GM06990 (cell line): Measurements from ENCODE around the gene TBC1D4.

Source experiments
- DNase-seq: peaks from one replicate; pipeline ENCODE4 v3.0.0-alpha.2; 2011; ENCODE audit not compliant: insufficient read length; ENCODE audit errors: extremely low read depth
- H3K27me3 ChIP-seq: replicated peaks from 2 replicates; pipeline ENCODE4 v1.6.0; 2011; ENCODE audit warnings: low read length; ENCODE audit not compliant: control insufficient read depth, insufficient read depth
- H3K36me3 ChIP-seq: 2 replicates; pipeline ENCODE4 v1.5.1; 2011; ENCODE audit warnings: low read length; ENCODE audit not compliant: control insufficient read depth, insufficient read depth
- H3K4me3 ChIP-seq: replicated peaks from 2 replicates; pipeline ENCODE4 v1.5.1; 2011; ENCODE audit warnings: low read depth, mild to moderate bottlenecking, control low read depth, low read length
- TF ChIP-seq, protein P1 (sequence below): IDR thresholded peaks from 2 replicates; pipeline ENCODE4 v1.5.1; 2011; ENCODE audit warnings: low read length, control low read depth, mild to moderate bottlenecking, inconsistent platforms; ENCODE audit not compliant: insufficient read depth, poor library complexity, severe bottlenecking

Gene TBC1D4

DNA sequence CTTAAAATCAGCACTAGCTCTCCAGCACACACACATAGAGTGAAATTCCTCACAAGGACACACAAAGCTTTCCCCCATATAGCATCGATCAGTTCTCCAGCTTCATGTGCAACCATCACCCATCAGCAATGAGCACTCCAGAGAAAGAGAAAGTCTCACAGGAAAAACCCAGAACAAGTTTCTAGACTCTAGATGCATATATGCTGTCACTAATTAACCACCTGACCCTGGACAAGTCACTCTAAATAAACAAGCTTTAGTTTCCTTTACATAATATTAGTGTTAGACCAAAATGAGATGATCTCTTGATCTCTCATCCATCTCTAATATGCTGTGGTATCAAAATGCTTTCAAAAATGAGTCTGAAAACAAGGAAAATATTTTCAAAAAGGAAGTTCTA, 81.2 kb downstream of the TBC1D4 start:
- no peak for DNase-seq
- no peaks in the 10 kb centered on the region for H3K27me3 ChIP-seq
- TF ChIP-seq, protein P1, sequence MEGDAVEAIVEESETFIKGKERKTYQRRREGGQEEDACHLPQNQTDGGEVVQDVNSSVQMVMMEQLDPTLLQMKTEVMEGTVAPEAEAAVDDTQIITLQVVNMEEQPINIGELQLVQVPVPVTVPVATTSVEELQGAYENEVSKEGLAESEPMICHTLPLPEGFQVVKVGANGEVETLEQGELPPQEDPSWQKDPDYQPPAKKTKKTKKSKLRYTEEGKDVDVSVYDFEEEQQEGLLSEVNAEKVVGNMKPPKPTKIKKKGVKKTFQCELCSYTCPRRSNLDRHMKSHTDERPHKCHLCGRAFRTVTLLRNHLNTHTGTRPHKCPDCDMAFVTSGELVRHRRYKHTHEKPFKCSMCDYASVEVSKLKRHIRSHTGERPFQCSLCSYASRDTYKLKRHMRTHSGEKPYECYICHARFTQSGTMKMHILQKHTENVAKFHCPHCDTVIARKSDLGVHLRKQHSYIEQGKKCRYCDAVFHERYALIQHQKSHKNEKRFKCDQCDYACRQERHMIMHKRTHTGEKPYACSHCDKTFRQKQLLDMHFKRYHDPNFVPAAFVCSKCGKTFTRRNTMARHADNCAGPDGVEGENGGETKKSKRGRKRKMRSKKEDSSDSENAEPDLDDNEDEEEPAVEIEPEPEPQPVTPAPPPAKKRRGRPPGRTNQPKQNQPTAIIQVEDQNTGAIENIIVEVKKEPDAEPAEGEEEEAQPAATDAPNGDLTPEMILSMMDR: no peak
- no peak overlapping the region for H3K4me3 ChIP-seq
- H3K36me3 ChIP-seq: no peaks in the 10 kb centered on the region

DNA sequence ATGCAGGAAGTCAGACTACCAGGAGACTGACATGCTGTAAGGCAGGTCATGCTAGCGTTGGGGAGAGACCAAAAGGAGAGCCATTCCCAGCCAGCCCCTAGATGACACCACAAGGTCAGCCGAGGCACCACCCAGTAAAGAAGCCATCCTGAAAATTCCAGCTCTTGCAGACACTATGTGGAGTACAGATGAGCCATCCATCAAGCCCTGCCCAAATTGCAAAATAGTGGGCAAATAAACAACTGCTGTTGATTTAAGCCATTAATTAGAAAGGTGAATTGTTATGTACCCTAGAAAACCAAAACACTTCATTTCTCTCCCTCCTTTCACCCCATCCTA, 82.1 kb downstream of the TBC1D4 start:
- Histone ChIP-seq H3K27me3 (no peaks in the 10 kb centered on the region), H3K36me3 (no peaks in the 10 kb centered on the region), H3K4me3 (no peak overlapping the region)
- no peak for DNase-seq
- TF ChIP-seq, protein P1: no peak

DNA sequence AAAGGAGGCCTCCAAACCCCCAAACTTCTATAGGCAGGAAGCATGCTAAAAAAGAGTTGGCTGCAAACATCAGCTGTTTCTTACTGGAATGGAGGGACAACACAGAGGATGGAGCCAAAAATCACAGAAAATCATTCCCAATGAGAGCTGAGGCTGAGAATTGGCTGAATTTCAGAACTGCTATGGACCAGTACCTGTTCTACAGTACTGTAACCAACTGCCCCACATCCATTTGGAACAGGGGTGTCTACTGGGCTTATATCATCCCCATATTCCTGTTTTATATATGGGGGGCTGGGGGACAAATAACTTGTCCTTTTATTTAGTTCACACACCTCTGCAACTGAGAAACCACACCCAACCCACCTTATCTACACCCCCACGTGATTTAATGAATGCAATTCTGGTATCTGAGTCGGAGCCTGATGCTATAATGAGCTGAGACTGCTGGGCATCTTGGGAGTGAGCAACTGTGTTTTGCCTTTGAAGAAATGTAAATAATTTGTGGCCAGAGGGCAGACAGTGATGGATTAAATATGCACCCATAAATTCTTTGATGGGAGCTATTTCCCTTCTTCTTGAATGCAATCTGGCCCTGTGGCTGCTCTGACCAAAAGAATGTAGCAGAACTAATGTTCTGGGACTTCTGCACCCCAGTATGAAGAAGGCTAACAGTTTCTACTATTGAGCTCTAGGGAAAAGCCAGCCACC, 82.6 kb downstream of the TBC1D4 start:
- H3K27me3 ChIP-seq: no peaks in the 10 kb centered on the region
- no peak for DNase-seq
- no peak overlapping the region for H3K4me3 ChIP-seq
- TF ChIP-seq, protein P1: no peak
- H3K36me3 ChIP-seq: no peaks in the 10 kb centered on the region

DNA sequence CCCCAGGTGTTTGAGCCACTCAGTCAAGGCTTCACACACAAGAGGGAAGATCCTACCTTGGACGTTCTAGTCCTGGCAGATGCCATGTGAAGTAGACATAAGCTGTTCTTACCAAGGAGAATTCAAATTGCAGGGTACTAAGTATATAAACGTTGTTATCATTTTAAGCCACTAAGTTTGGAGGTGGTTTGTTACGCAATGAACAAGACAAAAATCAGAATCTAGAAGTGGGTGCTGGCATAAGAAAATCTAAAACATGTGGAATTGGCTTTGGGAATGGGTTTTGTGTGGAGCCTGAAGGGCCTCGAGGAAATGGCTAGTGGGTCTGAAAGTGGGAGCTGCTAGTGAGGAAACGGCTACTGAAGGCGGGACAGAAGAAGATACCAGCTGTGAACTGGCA, 83.9 kb downstream of the TBC1D4 start:
- TF ChIP-seq, protein P1: no peak
- no peak overlapping the region for H3K4me3 ChIP-seq
- no peaks in the 10 kb centered on the region for H3K36me3 ChIP-seq
- no peaks in the 10 kb centered on the region for H3K27me3 ChIP-seq
- DNase-seq: no peak

DNA sequence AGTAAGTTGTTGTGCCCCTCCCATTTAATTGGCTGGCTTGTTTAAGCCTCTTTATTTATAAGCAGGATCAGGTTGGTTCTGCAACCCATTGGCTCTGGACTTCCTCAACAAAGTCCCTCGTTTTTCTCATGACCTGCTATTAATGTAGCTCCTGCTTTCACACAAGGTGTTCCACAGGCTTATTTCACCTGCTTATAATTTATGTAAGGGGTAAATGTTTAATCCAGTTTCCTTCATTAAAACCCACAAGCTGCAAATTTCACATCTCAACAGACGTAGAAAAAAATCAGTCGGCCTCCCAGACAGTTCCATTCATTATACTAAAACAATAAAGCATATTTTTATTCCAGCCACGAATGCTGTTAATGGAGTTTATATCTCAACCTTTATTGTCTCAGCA, 86.1 kb downstream of the TBC1D4 start:
- Histone ChIP-seq H3K27me3 (no peaks in the 10 kb centered on the region), H3K36me3 (no peaks in the 10 kb centered on the region), H3K4me3 (no peak overlapping the region)
- no peak for DNase-seq
- TF ChIP-seq, protein P1: no peak

DNA sequence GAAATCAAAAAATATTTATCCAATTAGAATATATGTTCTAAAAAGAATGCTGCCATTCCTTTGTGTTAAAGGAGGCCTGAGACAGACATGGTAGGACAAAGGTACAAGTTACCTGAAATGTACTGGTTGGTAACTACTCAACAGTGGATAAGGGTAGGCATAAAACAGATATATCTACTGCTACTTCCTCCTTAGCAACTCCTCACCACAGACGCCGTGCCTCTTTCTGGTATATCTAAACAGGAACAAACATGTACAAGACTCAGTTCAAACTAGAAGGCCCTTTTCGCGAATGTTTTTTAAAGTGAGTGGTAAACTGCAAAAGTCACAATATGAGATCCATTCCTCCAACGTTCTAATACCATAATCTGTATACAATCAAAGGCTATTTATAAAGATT, 86.9 kb downstream of the TBC1D4 start:
- H3K27me3 ChIP-seq: no peaks in the 10 kb centered on the region
- TF ChIP-seq, protein P1: no peak
- H3K36me3 ChIP-seq: no peaks in the 10 kb centered on the region
- no peak for DNase-seq
- H3K4me3 ChIP-seq: no peak overlapping the region
